C4-2B (cell line): ENCODE data around the gene LAMA2.

Experiments used
- ZFX ChIP-seq: fragments of 450-650 bp; IDR thresholded peaks from 2 replicates; pipeline ENCODE4 v1.6.1; 2017
- TF ChIP-seq, protein P1 (sequence below): fragments of 450-650 bp; conservative IDR thresholded peaks from 2 replicates; pipeline ENCODE4 v1.5.1; 2017; ENCODE audit warnings: mild to moderate bottlenecking

DNA sequence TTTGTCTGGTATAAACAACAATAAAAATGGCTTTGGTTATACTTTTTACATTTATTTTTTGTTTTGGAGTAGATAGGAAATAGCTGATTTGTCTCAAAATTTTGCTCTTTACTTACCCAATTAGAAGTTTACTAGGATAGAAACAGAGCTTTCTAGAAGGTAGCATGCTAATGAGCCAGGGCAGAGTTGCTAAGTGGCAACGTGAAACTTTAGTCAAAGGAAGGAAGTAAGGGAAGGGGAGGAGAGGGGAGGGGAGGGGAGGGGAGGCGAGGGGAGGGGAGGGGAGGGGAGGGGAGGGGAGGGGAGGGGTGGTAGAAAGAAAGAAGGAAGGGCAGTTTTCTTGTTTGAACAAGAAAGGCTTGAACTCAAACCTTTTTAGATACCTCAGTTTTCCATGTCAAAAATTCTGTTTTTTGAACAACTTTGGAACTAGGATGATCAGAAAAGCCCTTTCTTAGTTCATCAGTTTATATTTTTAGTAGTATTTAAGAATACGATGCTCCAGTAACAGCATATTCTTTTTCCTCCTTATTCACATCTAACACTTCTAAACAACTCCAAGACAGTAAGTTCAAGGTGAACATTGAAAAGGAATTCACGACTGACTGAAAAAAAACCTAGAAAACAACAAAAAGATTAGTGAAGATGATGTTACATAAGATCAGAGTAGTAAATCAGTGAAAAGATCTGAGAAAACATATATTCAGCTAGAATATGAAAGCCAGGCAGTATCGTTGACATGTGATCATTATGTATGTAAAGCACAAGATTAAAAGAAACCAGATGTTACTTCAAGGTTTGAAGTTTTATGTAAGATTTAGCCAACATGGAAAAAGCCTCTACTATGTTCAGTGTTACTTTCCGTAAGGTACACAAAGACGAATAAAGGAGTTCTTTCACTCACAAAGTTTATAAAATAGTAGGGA lies 563.6 kb downstream of the LAMA2 start:
- TF ChIP-seq, protein P1, sequence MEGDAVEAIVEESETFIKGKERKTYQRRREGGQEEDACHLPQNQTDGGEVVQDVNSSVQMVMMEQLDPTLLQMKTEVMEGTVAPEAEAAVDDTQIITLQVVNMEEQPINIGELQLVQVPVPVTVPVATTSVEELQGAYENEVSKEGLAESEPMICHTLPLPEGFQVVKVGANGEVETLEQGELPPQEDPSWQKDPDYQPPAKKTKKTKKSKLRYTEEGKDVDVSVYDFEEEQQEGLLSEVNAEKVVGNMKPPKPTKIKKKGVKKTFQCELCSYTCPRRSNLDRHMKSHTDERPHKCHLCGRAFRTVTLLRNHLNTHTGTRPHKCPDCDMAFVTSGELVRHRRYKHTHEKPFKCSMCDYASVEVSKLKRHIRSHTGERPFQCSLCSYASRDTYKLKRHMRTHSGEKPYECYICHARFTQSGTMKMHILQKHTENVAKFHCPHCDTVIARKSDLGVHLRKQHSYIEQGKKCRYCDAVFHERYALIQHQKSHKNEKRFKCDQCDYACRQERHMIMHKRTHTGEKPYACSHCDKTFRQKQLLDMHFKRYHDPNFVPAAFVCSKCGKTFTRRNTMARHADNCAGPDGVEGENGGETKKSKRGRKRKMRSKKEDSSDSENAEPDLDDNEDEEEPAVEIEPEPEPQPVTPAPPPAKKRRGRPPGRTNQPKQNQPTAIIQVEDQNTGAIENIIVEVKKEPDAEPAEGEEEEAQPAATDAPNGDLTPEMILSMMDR, result no peak
- TF ChIP-seq ZFX, result no peak
